Activated T-helper 17 cell treated with anti-CD3 and anti-CD28 coated beads, Interleukin-2, amount 50 U/mL, for 72 hours (primary cell): ENCODE results near the gene TMEM59. TPM values are rescaled to one million over a fixed set of nuclear protein-coding genes. Genes with fewer than 3 reads are reported as not detected.
A peak's percentile ranks its signal among the peaks of the same experiment; 100 is the strongest.
"Not testable (repeated sequence)": the region's sequence is repeated elsewhere in the genome, so short reads cannot be mapped to it uniquely, and the experiment has no call there.

Experiments used
- ATAC-seq: fragments of 150-1000 bp; cut with Tn5 transposase; replicated peaks from 2 replicates; pipeline ENCODE4 v1.10.0; 2021; ENCODE audit warnings: mild to moderate bottlenecking, moderate library complexity
- H3K27ac Mint-ChIP-seq: one replicate; pipeline ENCODE4 v1.8.0; 2022; ENCODE audit warnings: mixed read lengths
- H3K27me3 Mint-ChIP-seq: one replicate; pipeline ENCODE4 v1.8.0; 2022; ENCODE audit warnings: mixed read lengths
- H3K36me3 Mint-ChIP-seq: one replicate; pipeline ENCODE4 v1.8.0; 2022; ENCODE audit warnings: low read depth, mild to moderate bottlenecking, mixed read lengths
- H3K4me1 Mint-ChIP-seq: one replicate; pipeline ENCODE4 v1.8.0; 2022; ENCODE audit warnings: mixed read lengths
- H3K4me3 Mint-ChIP-seq: one replicate; pipeline ENCODE4 v1.8.0; 2022; ENCODE audit warnings: mild to moderate bottlenecking, mixed read lengths
- H3K9me3 Mint-ChIP-seq: one replicate; pipeline ENCODE4 v1.8.0; 2022; ENCODE audit warnings: mixed read lengths
- total RNA-seq, 2 donors: library from RNA; stranded (reverse); gene quantifications; one replicate each; pipeline ENCODE4 v1.2.3, GENCODE V29; 2022

Gene TMEM59
- total RNA-seq, 2 donors from 2014 or later = 173 to 188 TPM

DNA sequence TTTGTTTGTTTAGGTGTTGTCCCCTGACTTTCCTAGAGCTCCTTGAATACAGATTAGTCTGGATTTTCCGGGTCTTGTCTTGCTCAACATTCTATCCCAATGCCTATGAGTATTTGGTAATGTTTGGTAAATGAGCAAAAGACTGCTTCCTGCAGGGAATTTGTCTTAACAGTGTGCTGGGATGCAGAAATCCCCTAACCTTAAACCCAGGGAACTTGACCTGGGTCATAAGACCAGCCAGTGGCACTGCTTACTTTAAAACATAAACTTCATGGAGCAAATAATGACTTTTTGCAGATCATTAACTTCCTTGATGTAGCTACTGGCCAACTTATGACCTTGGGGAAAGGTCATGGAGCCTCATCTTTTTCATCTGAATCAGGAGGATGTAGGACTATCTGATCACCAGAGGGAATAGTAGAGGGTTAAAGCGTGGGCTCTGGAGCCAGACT is 27.6 kb upstream of the TMEM59 start:
- Mint-ChIP-seq H3K4me3 (no peak overlapping the region), H3K9me3 (no peaks in the 10 kb centered on the region), H3K27ac (no peak overlapping the region), H3K36me3 (peaks cover 19% of the 10 kb centered on the region), H3K27me3 (no peaks in the 10 kb centered on the region), H3K4me1 (peaks cover 5% of the 10 kb centered on the region)
- no peak for ATAC-seq

DNA sequence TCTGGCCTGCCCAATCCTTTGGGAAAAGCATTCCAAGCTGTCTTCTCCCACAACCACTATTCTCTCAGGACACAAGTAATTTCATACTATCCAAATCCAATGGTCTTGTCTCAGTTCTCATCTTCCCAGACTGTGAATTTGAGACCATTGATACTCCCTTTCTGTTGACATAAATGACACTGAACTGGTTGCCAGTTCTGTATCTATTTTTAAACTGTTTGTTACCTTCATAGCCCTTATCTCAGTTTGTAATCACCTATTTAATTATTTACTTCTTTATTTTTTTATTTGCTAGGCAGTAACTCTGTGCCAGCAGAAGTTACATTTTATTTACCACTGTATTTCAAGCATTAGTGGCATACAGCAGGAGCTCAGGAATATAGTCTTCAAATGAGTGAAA is 24.4 kb upstream of the TMEM59 start:
- H3K4me3 Mint-ChIP-seq = no peak overlapping the region
- H3K9me3 Mint-ChIP-seq = no peaks in the 10 kb centered on the region
- no peaks in the 10 kb centered on the region for H3K27me3 Mint-ChIP-seq
- H3K27ac Mint-ChIP-seq = no peak overlapping the region
- no peak for ATAC-seq
- H3K4me1 Mint-ChIP-seq = peaks cover 5% of the 10 kb centered on the region
- H3K36me3 Mint-ChIP-seq = peaks cover 6% of the 10 kb centered on the region

DNA sequence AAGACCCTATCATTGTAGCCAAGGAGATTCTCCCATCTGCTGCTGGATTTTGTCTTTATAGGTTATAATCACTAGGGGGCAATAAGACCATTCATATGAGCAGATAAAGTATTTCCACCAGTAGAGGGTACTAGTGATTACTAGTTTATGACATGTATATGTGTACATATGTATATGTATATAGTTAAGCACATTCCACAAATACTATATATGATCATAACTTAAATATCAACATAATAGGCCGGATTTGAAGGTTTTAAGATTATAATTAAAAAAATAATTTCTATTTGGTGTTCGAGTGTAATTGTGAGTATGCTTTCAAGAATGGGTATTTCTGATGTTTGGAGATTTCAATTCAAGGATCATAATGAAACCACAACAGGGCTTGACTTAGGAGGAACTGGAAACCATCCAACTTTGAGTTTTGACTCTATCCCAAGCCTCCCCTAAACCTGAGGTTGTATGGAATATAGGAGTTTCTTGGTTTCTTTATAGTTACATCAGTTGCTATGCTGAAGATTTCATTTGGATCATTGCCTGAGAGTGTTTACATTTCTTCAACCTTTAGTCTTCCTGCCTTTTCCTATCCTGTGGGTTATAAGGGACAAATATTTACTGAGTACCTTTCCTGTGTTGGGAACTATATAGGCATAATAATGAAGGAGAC is 17.3 kb upstream of the TMEM59 start:
- H3K4me1 Mint-ChIP-seq = no peaks in the 10 kb centered on the region
- no peak overlapping the region for H3K27ac Mint-ChIP-seq
- peak; percentile 45 for ATAC-seq
- H3K9me3 Mint-ChIP-seq = no peaks in the 10 kb centered on the region
- no peaks in the 10 kb centered on the region for H3K27me3 Mint-ChIP-seq
- H3K4me3 Mint-ChIP-seq = no peak overlapping the region
- H3K36me3 Mint-ChIP-seq = peaks cover 15% of the 10 kb centered on the region

DNA sequence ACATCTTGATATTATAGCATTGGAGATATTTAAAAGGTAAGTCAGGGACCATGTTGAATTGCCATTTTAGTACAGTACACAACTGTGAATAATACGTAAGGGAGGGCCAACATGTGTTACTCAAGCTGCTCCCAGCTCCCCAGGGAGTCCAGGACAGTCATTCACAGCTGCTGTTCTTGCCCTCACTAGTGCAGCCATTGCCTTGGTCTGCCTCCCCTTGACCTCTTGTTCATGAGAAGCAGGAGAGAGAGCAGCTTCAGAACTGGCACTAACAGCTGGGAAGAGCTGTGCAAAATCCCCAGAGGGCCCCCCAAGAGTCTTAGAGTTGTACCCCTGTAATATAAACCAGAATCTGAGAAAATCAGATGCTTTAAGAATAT is 16.8 kb upstream of the TMEM59 start:
- no peak overlapping the region for H3K4me3 Mint-ChIP-seq
- no peak overlapping the region for H3K27ac Mint-ChIP-seq
- H3K27me3 Mint-ChIP-seq = no peaks in the 10 kb centered on the region
- ATAC-seq = no peak
- no peaks in the 10 kb centered on the region for H3K4me1 Mint-ChIP-seq
- no peaks in the 10 kb centered on the region for H3K9me3 Mint-ChIP-seq
- peaks cover 15% of the 10 kb centered on the region for H3K36me3 Mint-ChIP-seq

DNA sequence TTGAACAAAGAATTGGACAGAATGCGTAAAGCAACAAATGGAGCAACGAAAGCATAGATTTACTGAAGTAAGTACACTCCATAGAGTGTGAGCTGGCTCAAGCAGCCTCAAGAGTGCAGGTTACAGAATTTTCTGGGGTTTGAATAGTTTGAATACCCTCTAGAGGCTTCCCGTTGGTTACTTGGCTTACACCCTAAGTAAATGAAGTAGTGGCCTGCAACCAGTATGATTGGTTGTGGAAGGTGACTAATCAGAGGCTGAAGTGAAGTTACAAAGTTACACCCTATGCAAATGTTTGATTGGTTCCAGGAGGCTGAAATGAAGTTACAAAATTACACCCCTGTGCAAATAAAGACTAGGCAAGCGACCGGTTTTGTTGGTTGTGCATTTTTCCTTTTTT is 11.3 kb upstream of the TMEM59 start:
- no peak for ATAC-seq
- Mint-ChIP-seq H3K4me1 (peaks cover 7% of the 10 kb centered on the region), H3K27ac (no peak overlapping the region), H3K4me3 (no peak overlapping the region), H3K27me3 (no peaks in the 10 kb centered on the region), H3K36me3 (peaks cover 6% of the 10 kb centered on the region), H3K9me3 (no peaks in the 10 kb centered on the region)

DNA sequence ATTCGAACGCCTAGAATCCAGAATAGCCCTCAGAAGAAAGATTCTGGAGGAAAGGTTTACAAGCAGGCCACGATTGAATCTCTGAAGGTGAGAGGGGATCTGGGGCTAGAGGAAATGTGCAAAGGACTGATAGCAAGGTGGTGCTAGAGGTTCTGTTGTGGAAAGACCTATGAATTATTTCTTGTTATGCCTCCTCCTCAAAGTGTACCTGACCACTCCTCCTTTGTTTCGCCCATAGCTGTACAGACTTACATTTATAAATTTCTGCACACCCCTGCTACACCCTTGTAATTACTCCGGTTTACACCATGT is 1.4 kb upstream of the TMEM59 start:
- H3K4me1 Mint-ChIP-seq = peaks cover 24% of the 10 kb centered on the region
- H3K27me3 Mint-ChIP-seq = no peaks in the 10 kb centered on the region
- no peaks in the 10 kb centered on the region for H3K9me3 Mint-ChIP-seq
- H3K4me3 Mint-ChIP-seq = no peak overlapping the region
- peaks cover 39% of the 10 kb centered on the region for H3K36me3 Mint-ChIP-seq
- no peak overlapping the region for H3K27ac Mint-ChIP-seq
- no peak for ATAC-seq

DNA sequence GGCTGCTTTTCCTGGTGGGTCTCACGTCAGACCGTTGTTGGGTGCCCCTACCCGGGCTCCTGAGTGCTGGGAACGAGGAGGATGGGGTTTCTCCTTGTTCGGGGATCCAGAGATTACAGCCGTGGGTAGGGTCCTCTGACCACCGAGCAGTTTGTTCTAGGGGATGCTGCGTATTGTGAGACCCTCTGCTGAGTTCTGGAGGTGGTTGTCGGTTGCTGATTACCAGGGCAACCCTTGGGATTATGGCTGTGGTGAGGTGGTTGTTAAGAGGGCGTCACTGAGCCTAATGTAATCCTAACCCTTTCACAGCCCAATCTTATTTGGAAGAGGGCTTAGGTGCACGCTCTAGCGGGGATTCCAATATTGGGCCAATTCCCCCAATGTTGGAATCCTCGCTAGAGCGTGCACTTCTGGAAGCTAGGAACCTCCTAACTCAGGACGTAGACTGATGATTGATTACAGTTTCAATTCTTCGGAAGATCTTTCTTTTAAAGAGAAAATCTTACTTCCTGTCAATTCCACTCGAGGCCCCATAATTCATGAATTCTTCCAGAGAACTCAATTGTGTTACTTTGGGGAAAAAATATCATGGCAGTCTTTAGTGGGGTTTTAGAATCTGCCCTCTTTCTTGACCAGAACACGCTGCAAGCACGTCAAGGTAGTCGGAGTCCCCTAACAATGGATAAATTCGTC is 887 bp upstream of the TMEM59 start:
- ATAC-seq = no peak
- H3K4me1 Mint-ChIP-seq = peaks cover 24% of the 10 kb centered on the region
- no peaks in the 10 kb centered on the region for H3K27me3 Mint-ChIP-seq
- H3K9me3 Mint-ChIP-seq = no peaks in the 10 kb centered on the region
- H3K4me3 Mint-ChIP-seq = no peak overlapping the region
- no peak overlapping the region for H3K27ac Mint-ChIP-seq
- peaks cover 34% of the 10 kb centered on the region for H3K36me3 Mint-ChIP-seq

DNA sequence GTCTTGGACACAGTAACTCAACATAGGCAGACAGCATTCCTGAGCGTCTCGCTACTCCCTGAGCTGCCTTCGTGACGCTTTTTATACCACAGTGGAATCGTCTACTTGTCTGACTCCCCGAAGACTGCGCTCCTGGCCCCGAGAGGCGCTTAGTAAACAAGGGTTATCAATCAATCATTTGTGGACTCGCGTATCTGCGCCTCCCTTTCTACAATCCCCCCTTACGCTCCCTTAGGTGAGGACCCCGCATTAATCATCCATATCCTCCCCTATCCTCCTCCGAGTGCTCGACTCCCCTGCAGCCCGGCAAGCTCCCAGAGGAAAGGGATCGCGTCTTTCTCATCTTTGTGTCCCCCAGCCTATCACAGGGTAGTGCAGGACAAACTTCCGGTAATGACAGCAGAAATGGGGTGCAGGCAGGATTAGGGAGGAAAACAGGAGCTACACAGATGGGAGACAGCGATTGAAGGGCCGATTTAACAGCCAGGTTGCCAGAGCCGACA is 522 bp downstream of the TMEM59 start:
- peak; percentile 38 for ATAC-seq
- Mint-ChIP-seq H3K9me3 (no peaks in the 10 kb centered on the region), H3K27me3 (no peaks in the 10 kb centered on the region), H3K36me3 (peaks cover 24% of the 10 kb centered on the region), H3K27ac (no peak overlapping the region), H3K4me1 (peaks cover 19% of the 10 kb centered on the region), H3K4me3 (no peak overlapping the region)

DNA sequence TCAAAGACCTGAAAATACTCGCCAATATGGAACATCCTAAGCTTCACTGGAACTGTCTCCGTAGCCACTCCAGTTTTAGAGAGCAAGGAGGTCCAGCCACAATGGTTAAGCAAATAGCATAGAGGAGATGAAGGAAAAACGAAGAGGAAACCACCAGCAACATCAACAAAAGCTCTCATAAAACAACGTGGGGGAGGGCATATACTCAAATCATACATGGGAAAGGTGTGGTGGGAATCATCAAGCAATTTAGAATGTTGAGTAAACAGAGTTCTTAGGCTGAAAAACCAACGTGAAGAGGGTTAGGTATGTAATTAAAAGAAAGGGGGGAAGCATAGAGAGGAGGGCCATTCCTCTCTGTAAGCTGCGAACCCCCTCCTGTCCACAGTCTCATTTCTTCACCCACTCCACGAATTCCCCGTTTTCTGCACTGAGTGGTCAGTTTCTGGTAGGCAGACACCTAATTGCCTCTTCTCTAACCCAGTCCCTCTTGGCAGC is 1.0 kb downstream of the TMEM59 start:
- H3K36me3 Mint-ChIP-seq = peaks cover 24% of the 10 kb centered on the region
- H3K4me3 Mint-ChIP-seq = no peak overlapping the region
- peaks cover 21% of the 10 kb centered on the region for H3K4me1 Mint-ChIP-seq
- no peak for ATAC-seq
- H3K9me3 Mint-ChIP-seq = no peaks in the 10 kb centered on the region
- H3K27me3 Mint-ChIP-seq = no peaks in the 10 kb centered on the region
- no peak overlapping the region for H3K27ac Mint-ChIP-seq

DNA sequence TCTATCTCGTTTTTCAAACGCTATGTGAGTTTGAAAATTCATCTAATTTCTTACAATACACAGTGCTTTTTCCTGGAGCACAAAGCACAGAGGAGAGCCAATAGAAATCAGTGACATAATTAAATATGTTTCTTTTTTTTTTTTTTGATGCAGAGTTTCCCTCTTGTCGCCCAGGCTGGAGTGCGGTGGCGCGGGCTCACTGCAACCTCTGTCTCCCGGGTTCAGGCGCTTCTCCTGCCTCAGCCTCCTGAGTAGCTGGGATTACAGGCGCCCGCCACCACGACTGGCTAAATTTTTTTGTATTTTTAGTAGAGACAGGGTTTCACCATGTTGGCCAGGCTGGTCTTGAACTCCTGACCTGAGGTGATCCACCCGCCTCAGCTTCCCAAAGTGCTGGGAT is 2.6 kb downstream of the TMEM59 start:
- not testable (repeated sequence) for H3K4me3 Mint-ChIP-seq, ATAC-seq, H3K9me3 Mint-ChIP-seq, H3K27ac Mint-ChIP-seq, H3K27me3 Mint-ChIP-seq
- peaks cover 12% of the 10 kb centered on the region for H3K4me1 Mint-ChIP-seq
- H3K36me3 Mint-ChIP-seq = peaks cover 28% of the 10 kb centered on the region

DNA sequence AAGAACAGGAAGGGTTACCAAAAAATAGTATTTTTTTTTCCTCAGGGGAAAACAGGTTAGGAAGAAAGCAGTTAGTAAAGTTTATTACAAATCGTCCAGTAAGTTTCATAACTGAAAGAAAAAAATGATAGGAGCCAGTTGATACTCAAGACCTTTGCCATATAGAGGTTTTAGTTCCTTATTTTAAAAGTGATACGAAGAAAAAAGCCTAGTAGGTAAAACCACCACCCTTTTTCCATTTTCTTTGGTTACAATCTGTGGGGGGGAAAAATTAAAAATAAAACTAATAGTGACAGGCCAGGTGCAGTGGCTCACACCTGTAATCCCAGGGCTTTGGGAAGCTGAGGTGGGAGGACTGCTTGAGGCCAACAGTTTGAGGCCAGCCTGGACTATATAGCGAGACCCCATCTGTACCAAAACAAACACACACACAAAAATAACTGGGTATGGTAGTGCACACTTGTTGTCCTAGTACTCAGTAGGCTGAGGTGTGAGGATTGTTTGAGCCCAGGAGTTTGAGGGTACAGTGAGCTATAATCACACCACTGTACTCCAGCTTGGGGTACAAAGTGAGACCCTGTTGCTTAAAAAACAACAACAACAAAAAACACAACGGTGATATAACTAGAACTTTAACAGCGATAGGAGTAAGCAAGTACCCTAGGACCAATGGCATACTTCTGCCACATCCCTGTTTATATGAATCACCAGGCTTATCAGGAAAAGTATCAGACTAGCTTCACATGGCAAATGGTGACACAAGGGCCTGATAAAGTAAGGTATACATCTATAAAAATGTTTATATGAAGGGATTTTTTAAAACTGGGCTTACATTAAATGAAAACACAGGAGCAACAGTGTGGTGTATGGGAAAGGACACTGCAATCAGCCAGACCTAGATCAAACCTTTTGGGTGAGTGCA is 5.4 kb downstream of the TMEM59 start:
- Mint-ChIP-seq H3K9me3 (no peaks in the 10 kb centered on the region), H3K27ac (no peak overlapping the region), H3K27me3 (no peaks in the 10 kb centered on the region), H3K4me1 (peaks cover 6% of the 10 kb centered on the region), H3K4me3 (peak overlapping the region; percentile 14), H3K36me3 (peaks cover 56% of the 10 kb centered on the region)
- ATAC-seq = no peak

DNA sequence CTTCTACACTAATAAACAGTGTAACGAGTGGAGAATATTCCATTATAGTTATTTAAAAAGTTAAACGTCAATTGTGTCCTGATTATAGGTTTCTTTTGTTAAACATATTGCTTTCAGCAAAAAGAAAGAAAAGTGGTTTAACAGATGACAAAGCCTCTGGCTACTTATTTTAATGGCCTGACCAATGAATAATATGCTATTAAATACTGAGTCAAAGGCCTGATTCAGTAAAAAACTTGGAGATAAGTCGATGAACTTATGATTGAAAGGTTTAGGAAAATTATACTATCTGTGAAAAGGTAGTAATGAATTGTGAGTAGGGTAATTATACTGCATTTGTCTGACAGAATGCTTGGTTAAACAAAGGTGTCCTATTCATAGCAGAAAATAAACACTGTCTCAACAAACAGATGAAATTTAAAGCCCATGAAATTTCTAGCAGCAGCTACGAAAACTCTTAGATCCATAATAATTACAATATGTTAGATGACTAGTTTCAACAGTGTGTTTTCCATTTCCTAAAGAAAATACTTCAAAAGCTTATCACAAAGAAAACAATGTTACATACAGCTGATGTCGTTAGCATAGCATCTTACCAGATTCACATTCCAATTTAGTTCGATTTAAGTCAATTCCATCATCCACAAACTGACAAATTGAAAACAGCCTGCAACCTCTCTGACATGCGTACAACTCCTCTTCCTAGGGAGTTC is 6.2 kb downstream of the TMEM59 start:
- Mint-ChIP-seq H3K4me1 (peaks cover 6% of the 10 kb centered on the region), H3K36me3 (peaks cover 64% of the 10 kb centered on the region), H3K27ac (no peak overlapping the region), H3K27me3 (no peaks in the 10 kb centered on the region), H3K9me3 (no peaks in the 10 kb centered on the region), H3K4me3 (peak overlapping the region; percentile 14)
- no peak for ATAC-seq

DNA sequence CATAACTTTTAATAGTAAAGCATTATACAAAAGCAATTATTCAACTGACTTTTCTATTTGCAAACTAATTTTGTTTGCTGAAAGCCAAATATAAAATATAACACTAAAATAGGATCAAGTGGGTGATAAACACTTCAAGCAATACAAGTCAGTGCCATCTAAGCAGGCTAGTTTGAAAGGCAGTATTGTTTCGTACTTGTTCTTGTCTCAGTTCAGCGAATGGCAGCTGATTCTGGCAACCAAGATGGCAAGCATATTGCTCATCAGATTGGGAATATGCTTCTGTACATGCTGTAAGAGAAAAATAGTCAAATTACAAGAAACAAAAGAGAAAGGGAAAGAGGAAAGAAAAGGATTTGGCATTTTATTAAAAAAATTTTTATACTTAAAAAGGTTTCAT is 7.5 kb downstream of the TMEM59 start:
- Mint-ChIP-seq H3K27me3 (no peaks in the 10 kb centered on the region), H3K27ac (no peak overlapping the region), H3K4me3 (no peak overlapping the region), H3K9me3 (no peaks in the 10 kb centered on the region), H3K36me3 (peaks cover 73% of the 10 kb centered on the region), H3K4me1 (peaks cover 6% of the 10 kb centered on the region)
- no peak for ATAC-seq

DNA sequence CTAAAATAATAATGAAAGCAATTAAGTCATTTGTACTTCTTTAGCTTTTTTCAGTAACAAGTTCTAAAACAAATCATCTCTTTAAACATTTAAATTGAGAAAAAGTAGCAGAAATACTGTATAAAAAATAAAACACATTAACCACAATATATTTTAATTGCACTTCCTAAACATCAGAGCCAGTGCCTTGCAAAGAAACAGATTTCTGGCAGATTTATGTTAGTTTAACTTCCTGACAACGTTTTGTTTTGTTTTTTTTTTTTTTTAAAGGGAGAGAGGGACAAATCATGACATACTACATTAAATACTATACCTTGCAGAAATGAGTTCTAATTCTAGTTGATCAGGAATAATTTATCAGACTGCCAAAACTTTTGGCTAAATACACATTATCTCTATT is 11.2 kb downstream of the TMEM59 start:
- Mint-ChIP-seq H3K9me3 (no peaks in the 10 kb centered on the region), H3K4me1 (no peaks in the 10 kb centered on the region), H3K27ac (no peak overlapping the region), H3K27me3 (no peaks in the 10 kb centered on the region), H3K4me3 (no peak overlapping the region), H3K36me3 (peaks cover 100% of the 10 kb centered on the region)
- ATAC-seq = no peak
